K562 (cell line): ENCODE data around the gene SERINC5. TPM values are rescaled to one million over a fixed set of nuclear protein-coding genes. Genes with fewer than 3 reads are reported as not detected.
A peak's percentile ranks its signal among the peaks of the same experiment; 100 is the strongest.

ENCODE experiments used
- DNMT1 ChIP-seq: fragments of 450-650 bp; IDR thresholded peaks from 2 replicates; pipeline ENCODE4 v1.6.1; 2016; ENCODE audit warnings: antibody characterized with exemption, mild to moderate bottlenecking
- GTF2A2 ChIP-seq: IDR thresholded peaks from 2 replicates; pipeline ENCODE4 v1.6.1; 2016; ENCODE audit warnings: mild to moderate bottlenecking, missing genetic modification characterization, missing compliant biosample characterization
- KDM1A ChIP-seq, 2 experiments: fragments of 450-650 bp; IDR thresholded peaks; 2 replicates each; pipeline ENCODE4 v1.6.1; 2016; ENCODE audit warnings: mild to moderate bottlenecking in 2 of 2
- KLF16 ChIP-seq: IDR thresholded peaks from 2 replicates; pipeline ENCODE4 v1.6.1; 2016; ENCODE audit warnings: antibody characterized with exemption
- L3MBTL2 ChIP-seq: fragments of 450-650 bp; IDR thresholded peaks from 2 replicates; pipeline ENCODE4 v1.6.1; 2016; ENCODE audit warnings: mild to moderate bottlenecking, moderate library complexity
- MCM2 ChIP-seq: fragments of 450-650 bp; IDR thresholded peaks from 2 replicates; pipeline ENCODE4 v1.6.1; 2017; ENCODE audit warnings: low read depth, mild to moderate bottlenecking
- MCM5 ChIP-seq: fragments of 450-650 bp; IDR thresholded peaks from 2 replicates; pipeline ENCODE4 v1.6.1; 2016; ENCODE audit warnings: low read depth
- STAT5A ChIP-seq: IDR thresholded peaks from 2 replicates; pipeline ENCODE4 v1.6.1; 2012; ENCODE audit warnings: low read length, inconsistent platforms, borderline replicate concordance
- TRIM28 ChIP-seq: fragments of 450-650 bp; IDR thresholded peaks from 2 replicates; pipeline ENCODE4 v1.6.1; 2017
- U2AF2 ChIP-seq: fragments of 200-400 bp; formaldehyde crosslinking; optimal IDR thresholded peaks from 2 replicates; pipeline ENCODE3; 2017; ENCODE audit warnings: low read depth, mild to moderate bottlenecking, low read length
- ZBTB8A ChIP-seq: fragments of 450-650 bp; IDR thresholded peaks from 2 replicates; pipeline ENCODE4 v1.6.1; 2018; ENCODE audit warnings: mild to moderate bottlenecking, moderate library complexity; ENCODE audit not compliant: partially characterized antibody
- ZFP36 ChIP-seq: fragments of 150-350 bp; IDR thresholded peaks from 2 replicates; pipeline ENCODE4 v1.6.1; 2018; ENCODE audit warnings: low read length, low read depth; ENCODE audit not compliant: partially characterized antibody
- ZKSCAN3 ChIP-seq: fragments of 250-450 bp; sonication (Bioruptor Pico); IDR thresholded peaks from 2 replicates; pipeline ENCODE4 v1.4.0; 2020
- ZNF431 ChIP-seq: sonication (generic); formaldehyde crosslinking; IDR thresholded peaks from 2 replicates; pipeline ENCODE4 v1.8.0; 2022; ENCODE audit warnings: mild to moderate bottlenecking, missing genetic modification reagents
- ZNF79 ChIP-seq: fragments of 250-450 bp; sonication (Bioruptor Pico); IDR thresholded peaks from 2 replicates; pipeline ENCODE4 v1.4.0; 2020; ENCODE audit warnings: low read depth, mild to moderate bottlenecking, moderate library complexity
- polyA plus RNA-seq, 8 experiments: library from polyadenylated mRNA; depleted of rRNA in 4 of 8; stranded (reverse) in 5 of 8; unstranded in 3 of 8; fragments of >200 nt; fragmentation: Nextera tagmentation in 2 of 8; fragmentation: Illumina TruSeq in 1 of 8; extraction: Ambion mirVana in 2 of 8; extraction: Trizol in 1 of 8; gene quantifications; 2 replicates each; pipeline versions ENCODE4 v1.2.1 to v1.2.3, GENCODE V29; 2011 to 2014; ENCODE audit warnings: inconsistent platforms in 1 of 8, missing spikeins in 1 of 8
- total RNA-seq, 7 experiments: library from RNA; depleted of rRNA in 6 of 7; stranded (reverse); fragments of >200 nt in 6 of 7; fragmentation: Illumina TruSeq in 2 of 7; extraction: Trizol in 2 of 7; gene quantifications; 2 replicates each; pipeline versions ENCODE4 v1.2.1 to v1.2.3, GENCODE V29; 2011 to 2021; ENCODE audit warnings: low replicate concordance in 1 of 7
- TF ChIP-seq, protein P1 (sequence below): IDR thresholded peaks from 2 replicates; pipeline ENCODE4 v1.6.1; 2011; ENCODE audit warnings: borderline replicate concordance, low read depth, mild to moderate bottlenecking, moderate library complexity, low read length; ENCODE audit not compliant: insufficient read depth, poor library complexity, severe bottlenecking
- TF ChIP-seq, protein P2 (sequence below): fragments of 250-450 bp; sonication (Bioruptor Pico); IDR thresholded peaks from 2 replicates; pipeline ENCODE4 v1.5.0; 2020; ENCODE audit warnings: mild to moderate bottlenecking
- TF ChIP-seq, protein P3 (sequence below): IDR thresholded peaks from 3 replicates; pipeline ENCODE4 v1.6.1; 2011; ENCODE audit warnings: borderline replicate concordance, mild to moderate bottlenecking, moderate library complexity; ENCODE audit not compliant: insufficient read length; ENCODE audit errors: extremely low read depth
- TF ChIP-seq, protein P4 (sequence below), 2 experiments: IDR thresholded peaks in 1 of 2; conservative IDR thresholded peaks in 1 of 2; 2 replicates each; pipeline ENCODE4 v1.6.1; 2016; ENCODE audit warnings: low read depth in 2 of 2, mild to moderate bottlenecking in 1 of 2, missing compliant biosample characterization in 1 of 2, missing genetic modification characterization in 1 of 2, moderate library complexity in 1 of 2

SERINC5 gene
- total and polyA plus RNA-seq, 9 of the 15 experiments (the other 6 are each of a cell fraction or from before 2014, with no cell fraction given): 1.4 to 7.9 (median 3.7) TPM

DNA sequence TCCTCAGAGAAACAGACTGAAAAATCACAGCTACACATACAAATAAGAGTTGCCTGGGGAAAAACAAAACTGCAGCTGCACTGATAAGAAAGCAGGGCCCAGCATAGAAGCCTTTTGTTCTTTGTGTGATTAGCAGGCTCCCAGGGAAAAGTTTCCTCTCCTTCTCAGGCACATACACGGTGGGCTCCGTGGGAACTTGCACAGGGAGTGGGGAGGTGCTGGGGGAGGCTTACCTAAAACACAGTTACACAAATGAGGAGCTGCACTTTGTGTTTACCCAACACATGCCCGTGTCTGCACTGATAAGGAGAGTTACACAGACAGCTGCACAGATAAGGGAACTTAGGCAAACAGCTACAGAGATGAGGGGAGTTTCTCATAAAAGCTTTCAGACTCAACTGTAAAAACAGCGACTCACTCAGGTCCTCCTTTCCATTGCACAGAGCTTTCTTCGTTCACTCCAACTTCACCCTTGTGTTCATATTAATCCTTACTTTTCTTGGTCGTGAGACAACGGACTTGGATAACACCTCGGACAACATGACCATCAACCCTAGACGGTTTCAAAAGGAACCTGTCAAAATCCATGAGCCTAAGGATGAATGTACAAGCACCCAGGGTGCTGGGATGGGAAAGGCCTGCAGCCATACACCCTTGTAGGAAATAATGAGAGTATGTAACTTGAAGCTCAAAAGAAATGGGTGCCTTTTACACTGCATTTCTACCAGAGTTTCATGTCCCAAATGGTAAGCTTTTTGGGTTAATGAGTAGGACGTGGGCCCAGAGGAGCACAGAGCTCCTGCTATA is 50.8 kb downstream of the SERINC5 start (continued):
- TF ChIP-seq ZNF79 (CRISPR knock-in tag) (no peak), KDM1A (IDR thresholded peaks at IDR 0.05) (peak; percentile 99), U2AF2 (no peak), MCM2 (no peak), ZKSCAN3 (CRISPR knock-in tag) (no peak), ZBTB8A (no peak), DNMT1 (no peak), ZNF431 (0 out of 2 replicates have a peak, but pooled peaks have one; percentile 50), MCM5 (no peak), STAT5A (peak; percentile 90), L3MBTL2 (peak; percentile 58), GTF2A2 (no peak), TRIM28 (peak; percentile 72), KLF16 (peak; percentile 97), ZFP36 (peak; percentile 31)
- TF ChIP-seq, protein P1, sequence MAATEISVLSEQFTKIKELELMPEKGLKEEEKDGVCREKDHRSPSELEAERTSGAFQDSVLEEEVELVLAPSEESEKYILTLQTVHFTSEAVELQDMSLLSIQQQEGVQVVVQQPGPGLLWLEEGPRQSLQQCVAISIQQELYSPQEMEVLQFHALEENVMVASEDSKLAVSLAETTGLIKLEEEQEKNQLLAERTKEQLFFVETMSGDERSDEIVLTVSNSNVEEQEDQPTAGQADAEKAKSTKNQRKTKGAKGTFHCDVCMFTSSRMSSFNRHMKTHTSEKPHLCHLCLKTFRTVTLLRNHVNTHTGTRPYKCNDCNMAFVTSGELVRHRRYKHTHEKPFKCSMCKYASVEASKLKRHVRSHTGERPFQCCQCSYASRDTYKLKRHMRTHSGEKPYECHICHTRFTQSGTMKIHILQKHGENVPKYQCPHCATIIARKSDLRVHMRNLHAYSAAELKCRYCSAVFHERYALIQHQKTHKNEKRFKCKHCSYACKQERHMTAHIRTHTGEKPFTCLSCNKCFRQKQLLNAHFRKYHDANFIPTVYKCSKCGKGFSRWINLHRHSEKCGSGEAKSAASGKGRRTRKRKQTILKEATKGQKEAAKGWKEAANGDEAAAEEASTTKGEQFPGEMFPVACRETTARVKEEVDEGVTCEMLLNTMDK: no peak
- TF ChIP-seq, protein P2, sequence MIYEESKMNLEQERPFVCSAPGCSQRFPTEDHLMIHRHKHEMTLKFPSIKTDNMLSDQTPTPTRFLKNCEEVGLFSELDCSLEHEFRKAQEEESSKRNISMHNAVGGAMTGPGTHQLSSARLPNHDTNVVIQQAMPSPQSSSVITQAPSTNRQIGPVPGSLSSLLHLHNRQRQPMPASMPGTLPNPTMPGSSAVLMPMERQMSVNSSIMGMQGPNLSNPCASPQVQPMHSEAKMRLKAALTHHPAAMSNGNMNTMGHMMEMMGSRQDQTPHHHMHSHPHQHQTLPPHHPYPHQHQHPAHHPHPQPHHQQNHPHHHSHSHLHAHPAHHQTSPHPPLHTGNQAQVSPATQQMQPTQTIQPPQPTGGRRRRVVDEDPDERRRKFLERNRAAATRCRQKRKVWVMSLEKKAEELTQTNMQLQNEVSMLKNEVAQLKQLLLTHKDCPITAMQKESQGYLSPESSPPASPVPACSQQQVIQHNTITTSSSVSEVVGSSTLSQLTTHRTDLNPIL (CRISPR knock-in tag): no peak
- TF ChIP-seq, protein P3, sequence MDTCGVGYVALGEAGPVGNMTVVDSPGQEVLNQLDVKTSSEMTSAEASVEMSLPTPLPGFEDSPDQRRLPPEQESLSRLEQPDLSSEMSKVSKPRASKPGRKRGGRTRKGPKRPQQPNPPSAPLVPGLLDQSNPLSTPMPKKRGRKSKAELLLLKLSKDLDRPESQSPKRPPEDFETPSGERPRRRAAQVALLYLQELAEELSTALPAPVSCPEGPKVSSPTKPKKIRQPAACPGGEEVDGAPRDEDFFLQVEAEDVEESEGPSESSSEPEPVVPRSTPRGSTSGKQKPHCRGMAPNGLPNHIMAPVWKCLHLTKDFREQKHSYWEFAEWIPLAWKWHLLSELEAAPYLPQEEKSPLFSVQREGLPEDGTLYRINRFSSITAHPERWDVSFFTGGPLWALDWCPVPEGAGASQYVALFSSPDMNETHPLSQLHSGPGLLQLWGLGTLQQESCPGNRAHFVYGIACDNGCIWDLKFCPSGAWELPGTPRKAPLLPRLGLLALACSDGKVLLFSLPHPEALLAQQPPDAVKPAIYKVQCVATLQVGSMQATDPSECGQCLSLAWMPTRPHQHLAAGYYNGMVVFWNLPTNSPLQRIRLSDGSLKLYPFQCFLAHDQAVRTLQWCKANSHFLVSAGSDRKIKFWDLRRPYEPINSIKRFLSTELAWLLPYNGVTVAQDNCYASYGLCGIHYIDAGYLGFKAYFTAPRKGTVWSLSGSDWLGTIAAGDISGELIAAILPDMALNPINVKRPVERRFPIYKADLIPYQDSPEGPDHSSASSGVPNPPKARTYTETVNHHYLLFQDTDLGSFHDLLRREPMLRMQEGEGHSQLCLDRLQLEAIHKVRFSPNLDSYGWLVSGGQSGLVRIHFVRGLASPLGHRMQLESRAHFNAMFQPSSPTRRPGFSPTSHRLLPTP: no peak
- TF ChIP-seq, protein P4, sequence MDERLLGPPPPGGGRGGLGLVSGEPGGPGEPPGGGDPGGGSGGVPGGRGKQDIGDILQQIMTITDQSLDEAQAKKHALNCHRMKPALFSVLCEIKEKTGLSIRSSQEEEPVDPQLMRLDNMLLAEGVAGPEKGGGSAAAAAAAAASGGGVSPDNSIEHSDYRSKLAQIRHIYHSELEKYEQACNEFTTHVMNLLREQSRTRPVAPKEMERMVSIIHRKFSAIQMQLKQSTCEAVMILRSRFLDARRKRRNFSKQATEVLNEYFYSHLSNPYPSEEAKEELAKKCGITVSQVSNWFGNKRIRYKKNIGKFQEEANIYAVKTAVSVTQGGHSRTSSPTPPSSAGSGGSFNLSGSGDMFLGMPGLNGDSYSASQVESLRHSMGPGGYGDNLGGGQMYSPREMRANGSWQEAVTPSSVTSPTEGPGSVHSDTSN (CRISPR knock-in tag; IDR thresholded peaks at IDR 0.05; ENCODE audit: low read depth): no peak
- TF ChIP-seq, protein P4 (tag; conservative IDR thresholded peaks at IDR 0.05; ENCODE audit: low read depth): peak; percentile 71
